IMR-90 (cell line): ENCODE results near the gene TBC1D8.

Experiments used
- BHLHE40 ChIP-seq: fragments of 150-350 bp; IDR thresholded peaks from 2 replicates; pipeline ENCODE4 v1.6.1; 2016; ENCODE audit warnings: mild to moderate bottlenecking, low read depth, low read length
- CEBPB ChIP-seq: IDR thresholded peaks from 2 replicates; pipeline ENCODE4 v1.6.1; 2012; ENCODE audit warnings: low read depth, low read length, improper control_type of control experiment
- CHD1 ChIP-seq: IDR thresholded peaks from 2 replicates; pipeline ENCODE4 v1.6.1; 2012; ENCODE audit warnings: low read depth, low read length, improper control_type of control experiment
- CTCF ChIP-seq: conservative IDR thresholded peaks from 2 replicates; pipeline ENCODE4 v1.5.1; 2012; ENCODE audit warnings: mild to moderate bottlenecking, low read depth, low read length, improper control_type of control experiment
- FOS ChIP-seq: fragments of 150-350 bp; IDR thresholded peaks from 2 replicates; pipeline ENCODE4 v1.6.1; 2016; ENCODE audit warnings: low read depth, low read length
- MAFK ChIP-seq: IDR thresholded peaks from 2 replicates; pipeline ENCODE4 v1.6.1; 2012; ENCODE audit warnings: low read depth, low read length, improper control_type of control experiment
- MAZ ChIP-seq: IDR thresholded peaks from 2 replicates; pipeline ENCODE4 v1.6.1; 2012; ENCODE audit warnings: low read depth, mild to moderate bottlenecking, low read length, improper control_type of control experiment, moderate library complexity, borderline replicate concordance
- MXI1 ChIP-seq: IDR thresholded peaks from 2 replicates; pipeline ENCODE4 v1.6.1; 2012; ENCODE audit warnings: low read depth, mild to moderate bottlenecking, low read length, moderate library complexity, borderline replicate concordance
- POLR2A ChIP-seq: IDR thresholded peaks from 2 replicates; pipeline ENCODE4 v1.6.1; 2012; ENCODE audit warnings: mild to moderate bottlenecking, low read depth, low read length
- RAD21 ChIP-seq: IDR thresholded peaks from 2 replicates; pipeline ENCODE4 v1.6.1; 2012; ENCODE audit warnings: low read length, improper control_type of control experiment
- RCOR1 ChIP-seq: IDR thresholded peaks from 2 replicates; pipeline ENCODE4 v1.6.1; 2012; ENCODE audit warnings: mild to moderate bottlenecking, low read length, improper control_type of control experiment; ENCODE audit not compliant: insufficient replicate concordance
- RFX5 ChIP-seq: IDR thresholded peaks from 2 replicates; pipeline ENCODE4 v1.8.0; 2012; ENCODE audit warnings: low read depth, mild to moderate bottlenecking, low read length, moderate library complexity

GRCh38 chr2:101179982-101180381 is 28.8 kb upstream of the TBC1D8 start:
- TF ChIP-seq CTCF (no peak), MAZ (no peak), RFX5 (no peak), RCOR1 (no peak), MXI1 (no peak), POLR2A (no peak), MAFK (no peak), FOS (no peak), RAD21 (no peak), CEBPB (no peak), BHLHE40 (no peak), CHD1 (no peak)
